Choroid plexus epithelial cell (primary cell): ENCODE results near the gene C19orf47.

Experiments
- DNase-seq: peaks from one replicate; pipeline ENCODE4 v3.0.0-alpha.2; 2010; ENCODE audit warnings: low read depth
- H3K4me3 ChIP-seq: 2 replicates; pipeline ENCODE4 v1.5.1; 2011; ENCODE audit warnings: low read depth, mild to moderate bottlenecking, control low read depth, low read length, moderate library complexity
- TF ChIP-seq, protein P1 (sequence below): conservative IDR thresholded peaks from 2 replicates; pipeline ENCODE4 v1.5.1; 2011; ENCODE audit warnings: low read depth, mild to moderate bottlenecking, control low read depth, inconsistent platforms, low read length, moderate library complexity

C19orf47 gene

DNA sequence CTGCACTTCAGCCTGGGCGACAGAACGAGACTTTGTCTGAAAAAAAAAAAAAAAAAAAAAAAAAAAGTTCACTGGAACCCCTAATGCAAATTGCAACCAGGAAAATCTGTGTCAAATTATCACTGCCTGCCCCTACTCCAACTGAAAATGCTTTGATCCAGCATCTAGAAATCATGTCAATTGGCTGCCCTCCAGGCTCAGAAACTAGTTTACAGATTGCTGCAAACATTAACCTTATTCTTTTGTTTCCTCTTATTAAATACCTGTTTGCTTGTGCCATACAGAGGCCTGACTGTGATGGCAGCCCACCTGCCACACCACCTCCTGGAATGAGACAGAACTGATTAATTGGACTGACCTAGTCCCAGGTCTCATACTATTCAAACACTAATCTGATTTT lies 44.4 kb downstream of the C19orf47 start:
- DNase-seq, result no peak
- TF ChIP-seq, protein P1, sequence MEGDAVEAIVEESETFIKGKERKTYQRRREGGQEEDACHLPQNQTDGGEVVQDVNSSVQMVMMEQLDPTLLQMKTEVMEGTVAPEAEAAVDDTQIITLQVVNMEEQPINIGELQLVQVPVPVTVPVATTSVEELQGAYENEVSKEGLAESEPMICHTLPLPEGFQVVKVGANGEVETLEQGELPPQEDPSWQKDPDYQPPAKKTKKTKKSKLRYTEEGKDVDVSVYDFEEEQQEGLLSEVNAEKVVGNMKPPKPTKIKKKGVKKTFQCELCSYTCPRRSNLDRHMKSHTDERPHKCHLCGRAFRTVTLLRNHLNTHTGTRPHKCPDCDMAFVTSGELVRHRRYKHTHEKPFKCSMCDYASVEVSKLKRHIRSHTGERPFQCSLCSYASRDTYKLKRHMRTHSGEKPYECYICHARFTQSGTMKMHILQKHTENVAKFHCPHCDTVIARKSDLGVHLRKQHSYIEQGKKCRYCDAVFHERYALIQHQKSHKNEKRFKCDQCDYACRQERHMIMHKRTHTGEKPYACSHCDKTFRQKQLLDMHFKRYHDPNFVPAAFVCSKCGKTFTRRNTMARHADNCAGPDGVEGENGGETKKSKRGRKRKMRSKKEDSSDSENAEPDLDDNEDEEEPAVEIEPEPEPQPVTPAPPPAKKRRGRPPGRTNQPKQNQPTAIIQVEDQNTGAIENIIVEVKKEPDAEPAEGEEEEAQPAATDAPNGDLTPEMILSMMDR, result no peak
- no peak overlapping the region for H3K4me3 ChIP-seq

DNA sequence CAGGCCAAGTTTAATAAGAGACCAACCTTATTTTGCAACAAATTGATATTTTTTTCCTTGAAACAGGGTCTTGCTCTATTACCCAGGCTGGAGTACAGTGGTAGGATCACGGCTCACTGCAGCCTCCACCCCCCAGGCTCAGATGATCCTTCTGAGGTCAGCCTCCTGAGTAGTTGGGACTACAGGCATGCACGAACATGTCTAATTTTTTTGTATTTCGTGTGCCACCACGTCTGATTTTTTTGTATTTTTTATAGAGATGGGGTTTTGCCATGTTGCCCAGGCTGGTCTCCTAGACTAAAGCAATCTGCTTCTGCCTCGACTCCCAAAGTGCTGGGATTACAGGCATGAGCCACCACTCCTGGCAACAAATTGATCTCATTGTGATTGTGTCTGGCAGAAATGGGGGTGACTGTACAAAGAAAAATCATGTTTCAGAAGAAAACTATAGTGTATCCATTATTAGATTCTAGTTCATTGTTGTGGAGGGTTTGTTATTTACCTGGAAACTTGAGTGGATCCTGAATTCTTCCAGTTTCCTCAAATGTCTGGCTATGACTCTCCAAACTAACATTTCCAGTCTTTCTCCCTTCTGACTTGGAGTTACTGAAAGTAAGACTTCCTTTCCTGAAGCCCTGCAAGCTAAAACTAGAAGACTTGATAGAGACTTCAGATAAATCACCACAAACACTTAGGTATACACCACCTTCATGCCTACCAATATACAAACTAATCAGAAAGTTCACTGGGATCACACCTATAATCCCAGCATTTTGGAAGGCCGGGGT lies 45.8 kb downstream of the C19orf47 start:
- TF ChIP-seq, protein P1, result no peak
- DNase-seq, result no peak
- no peak overlapping the region for H3K4me3 ChIP-seq

DNA sequence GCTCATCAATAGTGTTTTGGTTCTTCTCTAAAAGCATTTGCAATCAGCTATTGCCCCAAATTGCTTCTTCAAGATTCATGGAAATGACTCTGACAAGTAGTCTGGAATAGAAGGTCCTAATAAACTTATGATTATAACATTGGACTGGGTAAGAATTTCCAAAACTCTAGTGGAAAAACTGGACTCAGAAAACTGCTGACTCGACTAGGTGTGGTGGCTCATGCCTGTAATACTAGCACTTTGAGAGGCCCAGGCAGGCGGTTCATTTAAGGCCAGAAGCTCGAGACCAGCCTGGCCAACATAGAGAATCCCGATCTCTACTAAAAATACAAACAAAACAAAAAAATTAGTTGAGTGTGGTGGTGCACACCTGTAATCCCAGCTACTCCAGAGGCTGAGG lies 47.5 kb downstream of the C19orf47 start:
- no peak overlapping the region for H3K4me3 ChIP-seq
- TF ChIP-seq, protein P1, result no peak
- DNase-seq, result no peak

DNA sequence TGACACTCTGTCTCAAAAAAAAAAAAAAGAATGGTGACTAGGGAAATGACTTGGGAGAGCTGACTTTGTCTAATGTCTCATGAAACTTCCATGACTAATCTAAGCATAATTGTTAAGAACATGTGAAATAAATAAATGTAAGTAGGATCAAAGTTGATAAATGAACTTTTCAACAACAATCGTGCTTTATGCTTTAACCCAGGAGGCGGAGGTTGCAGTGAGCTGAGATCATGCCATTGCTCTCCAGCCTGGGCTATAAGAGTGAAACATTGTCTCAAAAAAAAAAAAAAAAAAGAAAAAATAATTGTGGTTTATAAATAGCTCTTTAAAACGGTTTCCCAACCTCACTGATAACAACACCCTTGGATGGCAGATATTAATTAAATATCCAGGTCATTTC lies 50.2 kb downstream of the C19orf47 start:
- no peak overlapping the region for H3K4me3 ChIP-seq
- no peak for DNase-seq
- TF ChIP-seq, protein P1, result no peak

DNA sequence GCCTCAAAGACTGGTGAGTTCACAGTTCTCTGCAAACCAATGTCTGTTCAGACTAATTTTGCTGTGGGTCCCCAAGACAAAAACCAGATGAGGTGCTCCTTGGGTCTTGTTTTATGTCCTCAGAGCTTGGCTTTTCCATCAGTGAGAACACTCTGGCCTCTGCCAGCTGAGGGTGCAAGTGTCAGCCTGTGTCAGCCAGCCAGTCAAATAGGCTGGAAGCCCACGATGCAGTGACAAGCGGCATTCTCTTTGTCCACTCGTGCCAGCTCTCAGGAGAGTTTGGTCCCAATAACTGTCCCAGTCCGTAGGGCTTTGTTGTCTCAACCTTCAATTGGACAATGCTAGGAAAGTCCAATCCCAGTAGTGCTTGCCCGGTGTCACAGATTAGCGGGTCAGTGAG lies 53.6 kb downstream of the C19orf47 start:
- H3K4me3 ChIP-seq, result no peak overlapping the region
- no peak for DNase-seq
- TF ChIP-seq, protein P1, result no peak

DNA sequence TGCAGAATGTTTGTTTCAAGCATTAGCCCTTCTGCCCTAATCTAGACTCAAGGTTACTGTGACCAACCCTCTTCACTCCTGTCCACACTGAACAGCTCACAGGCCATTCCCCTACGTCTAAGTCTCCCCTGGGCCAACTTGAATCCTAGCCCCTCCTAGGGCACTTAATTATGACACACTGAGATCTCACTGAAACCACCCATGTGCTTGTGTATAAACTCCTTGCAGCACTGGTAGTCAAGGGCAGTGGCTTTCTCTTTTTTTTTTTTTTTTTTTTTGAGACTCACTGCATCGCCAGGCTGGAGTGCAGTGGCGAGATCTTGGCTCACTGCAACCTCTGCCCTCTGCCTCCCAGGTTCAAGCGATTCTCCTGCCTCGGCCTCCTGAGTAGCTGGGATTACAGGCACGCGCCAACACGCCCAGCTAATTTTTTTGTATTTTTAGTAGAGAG lies 61.2 kb downstream of the C19orf47 start:
- TF ChIP-seq, protein P1, result no peak
- no peak for DNase-seq
- H3K4me3 ChIP-seq, result no peak overlapping the region

DNA sequence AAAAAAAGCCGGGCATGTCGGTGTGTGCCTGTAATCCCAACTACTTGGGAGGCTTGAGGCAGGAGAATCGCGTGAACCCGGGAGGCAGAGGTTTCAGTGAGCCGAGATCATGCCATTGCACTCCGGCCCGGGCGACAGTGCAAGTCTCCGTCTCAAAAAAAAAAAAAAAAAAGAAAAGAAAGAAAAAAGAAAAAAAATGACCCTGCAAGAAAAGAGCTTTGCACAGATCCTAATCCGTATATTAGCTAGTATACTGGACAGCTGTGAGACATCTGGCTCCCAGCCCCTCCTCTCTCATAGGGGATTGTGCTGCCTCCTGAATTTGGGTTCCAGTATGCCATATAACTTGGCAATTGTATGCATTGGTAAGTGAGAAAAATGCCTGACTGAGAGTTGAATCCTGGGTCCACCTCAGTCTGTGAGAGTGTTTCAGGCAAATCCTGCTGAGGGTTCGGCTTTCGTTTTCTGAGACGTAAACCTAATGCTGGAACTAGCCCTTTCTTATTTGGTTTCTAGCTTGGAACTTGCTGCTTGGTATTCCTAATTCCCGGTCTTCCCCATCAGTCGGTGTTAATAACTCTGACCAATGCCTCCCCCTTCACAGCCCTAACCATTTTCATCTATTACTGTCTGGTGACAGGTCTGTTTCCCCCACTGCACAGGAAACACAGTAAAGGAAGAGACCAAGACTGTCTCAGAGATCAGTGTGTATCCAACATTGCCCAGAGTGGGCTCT lies 61.8 kb downstream of the C19orf47 start:
- no peak overlapping the region for H3K4me3 ChIP-seq
- no peak for DNase-seq
- TF ChIP-seq, protein P1, result no peak
